Ectodermal cell (in vitro differentiated cells): ENCODE data around the gene DNTTIP2.
"Not testable (repeated sequence)": the region's sequence is repeated elsewhere in the genome, so short reads cannot be mapped to it uniquely, and the experiment has no call there.

Experiments used
- H3K27ac ChIP-seq: 2 replicates; pipeline ENCODE4 v1.7.0; 2013; ENCODE audit warnings: mild to moderate bottlenecking, low read depth, low read length; ENCODE audit not compliant: insufficient read depth, poor library complexity, severe bottlenecking
- H3K27me3 ChIP-seq: 2 replicates; pipeline ENCODE4 v1.7.0; 2013; ENCODE audit warnings: mild to moderate bottlenecking, low read length; ENCODE audit not compliant: insufficient read depth, control insufficient read depth, poor library complexity, severe bottlenecking
- H3K36me3 ChIP-seq: one replicate; pipeline ENCODE4 v1.7.0; 2013; ENCODE audit warnings: low read length; ENCODE audit not compliant: control insufficient read depth, insufficient read depth
- H3K4me1 ChIP-seq: one replicate; pipeline ENCODE4 v1.7.0; 2013; ENCODE audit warnings: low read length; ENCODE audit not compliant: control insufficient read depth, insufficient read depth
- H3K4me3 ChIP-seq: 2 replicates; pipeline ENCODE4 v1.7.0; 2013; ENCODE audit warnings: low read depth, low read length, control low read depth; ENCODE audit not compliant: insufficient read depth
- H3K9me3 ChIP-seq: 2 replicates; pipeline ENCODE4 v1.7.0; 2013; ENCODE audit warnings: mild to moderate bottlenecking, low read length, moderate library complexity; ENCODE audit not compliant: control insufficient read depth
- WGBS, 2 experiments: methylation state at CpG; one replicate each; pipeline ENCODE4 v1.1.7; 2013; ENCODE audit warnings: missing lambda C conversion rate in 2 of 2; 5-methylcytosine and 5-hydroxymethylcytosine counted together

The DNTTIP2 gene

GRCh38 chr1:93842750-93843500 is 36.1 kb downstream of the DNTTIP2 start:
- Histone ChIP-seq H3K4me1 (no peaks in the 10 kb centered on the region), H3K9me3 (no peaks in the 10 kb centered on the region), H3K27me3 (no peaks in the 10 kb centered on the region), H3K27ac (no peak overlapping the region), H3K4me3 (no peak overlapping the region), H3K36me3 (no peaks in the 10 kb centered on the region)
- WGBS, 2 experiments, result 93 to 94% methylated on average over 5 of the region's 5 CpGs

GRCh38 chr1:93841771-93842170 is 37.2 kb downstream of the DNTTIP2 start:
- no peaks in the 10 kb centered on the region for H3K9me3 ChIP-seq
- H3K27me3 ChIP-seq, result no peaks in the 10 kb centered on the region
- 89 to 92% methylated on average over 3 of the region's 3 CpGs for WGBS, 2 experiments
- no peaks in the 10 kb centered on the region for H3K36me3 ChIP-seq
- no peak overlapping the region for H3K4me3 ChIP-seq
- H3K4me1 ChIP-seq, result no peaks in the 10 kb centered on the region
- no peak overlapping the region for H3K27ac ChIP-seq

GRCh38 chr1:93840956-93841482 is 38.0 kb downstream of the DNTTIP2 start:
- Histone ChIP-seq H3K27ac (no peak overlapping the region), H3K27me3 (no peaks in the 10 kb centered on the region), H3K36me3 (no peaks in the 10 kb centered on the region), H3K4me1 (no peaks in the 10 kb centered on the region), H3K4me3 (no peak overlapping the region), H3K9me3 (no peaks in the 10 kb centered on the region)
- WGBS, 2 experiments, result 94 to 96% methylated on average over 3 to 4 of the region's 4 CpGs

- no peaks in the 10 kb centered on the region for H3K4me1 ChIP-seq
- no peak overlapping the region for H3K4me3 ChIP-seq
- no peaks in the 10 kb centered on the region for H3K36me3 ChIP-seq
- 92 to 93% methylated on average over 2 of the region's 2 CpGs for WGBS, 2 experiments
- H3K27ac ChIP-seq, result no peak overlapping the region
- H3K9me3 ChIP-seq, result no peaks in the 10 kb centered on the region
- no peaks in the 10 kb centered on the region for H3K27me3 ChIP-seq
Observed at GRCh38 chr1:93839753-93840152, 39.3 kb downstream of the DNTTIP2 start.

GRCh38 chr1:93839307-93839706 is 39.7 kb downstream of the DNTTIP2 start:
- Histone ChIP-seq H3K27me3 (no peaks in the 10 kb centered on the region), H3K4me3 (no peak overlapping the region), H3K9me3 (no peaks in the 10 kb centered on the region), H3K27ac (no peak overlapping the region), H3K36me3 (no peaks in the 10 kb centered on the region), H3K4me1 (no peaks in the 10 kb centered on the region)
- 80 to 88% methylated on average over 1 of the region's 1 CpG for WGBS, 2 experiments

GRCh38 chr1:93837961-93838360 is 41.0 kb downstream of the DNTTIP2 start:
- H3K9me3 ChIP-seq, result no peaks in the 10 kb centered on the region
- no peaks in the 10 kb centered on the region for H3K36me3 ChIP-seq
- 94 to 95% methylated on average over 3 of the region's 3 CpGs for WGBS, 2 experiments
- H3K27me3 ChIP-seq, result no peaks in the 10 kb centered on the region
- H3K4me1 ChIP-seq, result no peaks in the 10 kb centered on the region
- H3K4me3 ChIP-seq, result no peak overlapping the region
- H3K27ac ChIP-seq, result no peak overlapping the region

- not testable (repeated sequence) for H3K4me1 ChIP-seq, H3K4me3 ChIP-seq, H3K9me3 ChIP-seq, H3K27me3 ChIP-seq, H3K36me3 ChIP-seq, H3K27ac ChIP-seq
- 98% methylated on average over 3 of the region's 3 CpGs for WGBS, 2 experiments
Observed at GRCh38 chr1:93833293-93833692, 45.7 kb downstream of the DNTTIP2 start.

GRCh38 chr1:93829061-93829460 is 49.9 kb downstream of the DNTTIP2 start:
- H3K9me3 ChIP-seq, result no peaks in the 10 kb centered on the region
- 74 to 76% methylated on average over 4 of the region's 4 CpGs for WGBS, 2 experiments
- no peaks in the 10 kb centered on the region for H3K27me3 ChIP-seq

GRCh38 chr1:93828367-93828755 is 50.6 kb downstream of the DNTTIP2 start:
- no peak overlapping the region for H3K4me3 ChIP-seq
- no peaks in the 10 kb centered on the region for H3K36me3 ChIP-seq
- peaks cover 3% of the 10 kb centered on the region for H3K4me1 ChIP-seq
- 95 to 96% methylated on average over 1 of the region's 1 CpG for WGBS, 2 experiments
- no peak overlapping the region for H3K27ac ChIP-seq
- no peaks in the 10 kb centered on the region for H3K27me3 ChIP-seq
- H3K9me3 ChIP-seq, result no peaks in the 10 kb centered on the region

More at GRCh38 chr1:93829061-93829460, 49.9 kb downstream of the DNTTIP2 start:
- Histone ChIP-seq H3K4me3 (no peak overlapping the region), H3K4me1 (peaks cover 3% of the 10 kb centered on the region), H3K36me3 (no peaks in the 10 kb centered on the region), H3K27ac (no peak overlapping the region)

- no peaks in the 10 kb centered on the region for H3K27me3 ChIP-seq
- peaks cover 3% of the 10 kb centered on the region for H3K4me1 ChIP-seq
- no peak overlapping the region for H3K4me3 ChIP-seq
- WGBS, 2 experiments, result 88 to 92% methylated on average over 3 of the region's 3 CpGs
- H3K9me3 ChIP-seq, result no peaks in the 10 kb centered on the region
- no peak overlapping the region for H3K27ac ChIP-seq
- H3K36me3 ChIP-seq, result no peaks in the 10 kb centered on the region
Observed at GRCh38 chr1:93827633-93828366, 51.2 kb downstream of the DNTTIP2 start.
